ENCODE measurements around the gene CABCOCO1.

The CABCOCO1 gene

DNA sequence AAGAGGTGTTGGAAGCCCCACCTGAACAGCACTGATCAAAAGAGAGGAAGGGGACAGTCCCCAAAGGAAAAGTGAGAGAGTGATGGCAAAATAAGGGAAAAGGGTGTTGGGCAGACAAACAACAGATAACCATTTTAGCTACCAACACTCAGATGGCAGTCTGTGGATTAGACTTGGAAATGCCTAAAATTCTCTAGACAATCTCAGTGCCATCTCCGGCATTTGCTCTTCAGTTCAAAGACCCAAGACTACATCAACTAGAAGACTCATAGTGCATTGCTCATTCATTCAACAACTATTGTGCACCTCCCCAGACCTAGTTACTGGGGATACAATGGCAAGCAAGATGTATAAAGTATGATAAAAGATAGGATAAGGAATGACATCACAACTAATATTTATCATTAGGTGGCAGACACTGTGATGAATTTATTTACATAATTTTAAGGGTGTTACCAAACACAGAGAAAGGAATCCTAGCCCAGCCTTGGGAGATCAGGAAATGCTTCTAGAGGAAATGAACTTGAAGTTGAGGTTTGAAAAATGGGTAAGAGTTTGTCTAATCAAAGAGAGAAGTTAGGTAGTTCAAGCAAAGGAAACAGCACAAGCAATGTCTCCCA is 129.5 kb downstream of the CABCOCO1 start:
- no peaks in the 10 kb centered on the region for H3K9me3 ChIP-seq (ENCODE audit: insufficient read depth, low read depth, low read length)
- no peak overlapping the region for H3K4me3 ChIP-seq (ENCODE audit: low read length)
- H3K27me3 ChIP-seq (ENCODE audit: insufficient read depth, low read length), result no peaks in the 10 kb centered on the region
- H3K4me1 ChIP-seq (ENCODE audit: insufficient read depth, low read length), result no peaks in the 10 kb centered on the region
- H3K9ac ChIP-seq (ENCODE audit: low read depth, low read length), result no peak overlapping the region
- 100% methylated on average over 1 of the region's 1 CpG for WGBS
- no peak overlapping the region for H3K27ac ChIP-seq (ENCODE audit: low read depth, low read length)
- no peaks in the 10 kb centered on the region for H3K36me3 ChIP-seq (ENCODE audit: insufficient read depth, low read length)

DNA sequence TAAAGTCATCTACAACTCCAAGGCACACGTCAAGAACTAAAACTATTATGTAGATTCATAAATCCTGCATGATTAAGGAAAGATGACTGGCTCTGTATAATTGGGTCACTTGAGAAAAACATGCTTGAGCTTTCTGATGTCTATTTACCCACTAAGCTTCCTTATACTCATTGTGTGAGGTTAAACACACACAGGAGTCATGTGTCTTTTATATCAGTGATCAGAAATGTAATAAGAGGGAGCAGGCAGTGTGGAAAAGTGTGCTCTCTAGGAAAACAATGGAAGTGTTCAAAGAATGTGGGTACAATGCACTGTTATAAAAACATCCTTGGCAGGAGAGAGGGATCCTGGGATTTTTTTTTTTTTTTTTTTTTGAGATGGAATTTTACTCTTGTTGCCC is 130.2 kb downstream of the CABCOCO1 start:
- Histone ChIP-seq H3K4me1 (ENCODE audit: insufficient read depth, low read length) (no peaks in the 10 kb centered on the region), H3K27ac (ENCODE audit: low read depth, low read length) (no peak overlapping the region), H3K27me3 (ENCODE audit: insufficient read depth, low read length) (no peaks in the 10 kb centered on the region), H3K36me3 (ENCODE audit: insufficient read depth, low read length) (no peaks in the 10 kb centered on the region), H3K9me3 (ENCODE audit: insufficient read depth, low read depth, low read length) (no peaks in the 10 kb centered on the region), H3K9ac (ENCODE audit: low read depth, low read length) (no peak overlapping the region), H3K4me3 (ENCODE audit: low read length) (no peak overlapping the region)
- no CpG with 5 or more reads among the region's 1 CpG for WGBS

DNA sequence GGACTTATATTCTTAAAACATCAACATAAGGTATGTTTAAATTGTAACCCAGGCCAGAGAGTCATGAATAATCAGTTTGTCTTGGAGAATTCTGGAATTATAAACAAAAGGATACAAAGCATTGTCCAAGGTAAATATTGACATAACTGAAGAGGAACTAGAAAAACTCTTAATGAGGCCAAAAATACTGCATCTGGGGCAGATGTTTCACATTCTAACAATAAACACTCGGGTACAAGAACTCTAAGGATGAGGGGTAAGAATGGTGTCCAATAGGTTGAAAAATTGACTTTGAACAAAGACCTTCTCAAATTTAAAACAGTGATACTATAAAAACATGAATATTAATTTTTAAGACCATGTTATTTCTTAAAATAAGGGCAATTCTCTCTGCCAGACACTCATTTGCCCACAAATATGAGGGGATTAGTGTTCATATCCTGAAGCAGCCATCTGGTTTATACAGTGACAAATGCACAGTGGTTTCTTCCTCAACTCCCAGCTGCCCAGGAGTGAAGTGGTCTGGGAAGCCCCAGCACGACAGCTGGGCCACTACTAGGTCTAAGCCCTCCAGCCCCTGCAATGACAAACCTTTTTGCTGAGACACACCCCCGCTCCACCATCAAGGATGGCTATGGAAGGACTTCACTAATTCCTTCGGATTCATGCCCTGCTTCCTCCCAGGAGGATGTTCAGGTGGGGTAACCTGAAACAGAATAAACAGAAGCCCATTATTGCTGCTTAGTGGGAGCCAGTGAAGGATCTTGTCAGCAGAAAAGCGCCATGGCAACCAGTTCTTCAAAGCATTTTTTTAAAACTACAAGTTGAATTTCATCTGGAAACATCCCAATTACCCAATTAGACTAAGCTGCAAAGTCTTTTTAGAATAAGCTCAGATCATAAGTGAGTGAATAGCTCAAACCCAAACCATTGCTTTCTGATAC is 131.3 kb downstream of the CABCOCO1 start:
- no peak overlapping the region for H3K4me3 ChIP-seq (ENCODE audit: low read length)
- WGBS, result 92% methylated on average over 4 of the region's 5 CpGs
- H3K9me3 ChIP-seq (ENCODE audit: insufficient read depth, low read depth, low read length), result no peaks in the 10 kb centered on the region
- no peaks in the 10 kb centered on the region for H3K4me1 ChIP-seq (ENCODE audit: insufficient read depth, low read length)
- H3K36me3 ChIP-seq (ENCODE audit: insufficient read depth, low read length), result no peaks in the 10 kb centered on the region
- no peak overlapping the region for H3K9ac ChIP-seq (ENCODE audit: low read depth, low read length)
- H3K27ac ChIP-seq (ENCODE audit: low read depth, low read length), result no peak overlapping the region
- no peaks in the 10 kb centered on the region for H3K27me3 ChIP-seq (ENCODE audit: insufficient read depth, low read length)

DNA sequence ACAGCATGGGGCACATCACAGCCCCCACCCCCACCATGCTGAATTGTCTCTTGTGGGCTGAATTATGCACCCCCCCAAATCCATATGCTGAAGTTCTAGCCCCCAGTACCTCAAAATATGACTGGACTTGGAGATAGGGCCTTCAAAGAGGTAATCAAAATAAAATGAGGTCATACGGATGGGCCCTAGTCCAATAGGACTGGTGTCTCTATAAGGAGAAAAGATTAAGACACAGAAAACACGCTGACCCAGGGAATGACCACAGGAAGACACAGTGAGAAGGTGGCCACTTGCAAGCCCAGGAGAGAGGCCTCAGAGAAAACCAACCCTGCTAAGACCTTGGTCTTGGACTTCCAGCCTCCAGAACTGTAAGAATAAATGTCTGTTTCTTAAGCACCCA is 132.4 kb downstream of the CABCOCO1 start:
- no peak overlapping the region for H3K4me3 ChIP-seq (ENCODE audit: low read length)
- no peaks in the 10 kb centered on the region for H3K4me1 ChIP-seq (ENCODE audit: insufficient read depth, low read length)
- H3K27me3 ChIP-seq (ENCODE audit: insufficient read depth, low read length), result no peaks in the 10 kb centered on the region
- 95% methylated on average over 2 of the region's 2 CpGs for WGBS
- no peaks in the 10 kb centered on the region for H3K36me3 ChIP-seq (ENCODE audit: insufficient read depth, low read length)
- no peaks in the 10 kb centered on the region for H3K9me3 ChIP-seq (ENCODE audit: insufficient read depth, low read depth, low read length)
- no peak overlapping the region for H3K9ac ChIP-seq (ENCODE audit: low read depth, low read length)
- no peak overlapping the region for H3K27ac ChIP-seq (ENCODE audit: low read depth, low read length)

DNA sequence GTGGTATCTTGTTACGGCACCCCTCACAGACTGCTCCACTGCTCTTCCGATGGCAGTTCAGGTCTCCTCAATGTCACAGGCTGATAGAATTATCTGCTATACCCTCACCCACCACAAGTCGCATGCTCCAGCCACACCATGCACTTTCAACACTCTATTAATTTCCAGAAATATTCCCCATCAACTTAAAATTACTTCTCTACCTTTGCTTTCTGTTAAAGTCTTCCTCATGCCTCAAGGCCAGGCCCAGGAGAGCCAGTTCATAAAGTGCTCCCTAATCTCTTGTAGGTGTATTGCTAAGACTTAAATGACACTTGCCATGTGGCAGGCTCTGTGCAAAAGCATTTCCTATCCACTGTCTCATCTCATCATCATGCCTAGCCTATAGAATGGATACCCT is 132.8 kb downstream of the CABCOCO1 start:
- no peaks in the 10 kb centered on the region for H3K9me3 ChIP-seq (ENCODE audit: insufficient read depth, low read depth, low read length)
- H3K4me1 ChIP-seq (ENCODE audit: insufficient read depth, low read length), result no peaks in the 10 kb centered on the region
- 68% methylated on average over 3 of the region's 3 CpGs for WGBS
- H3K9ac ChIP-seq (ENCODE audit: low read depth, low read length), result no peak overlapping the region
- H3K27ac ChIP-seq (ENCODE audit: low read depth, low read length), result no peak overlapping the region
- H3K4me3 ChIP-seq (ENCODE audit: low read length), result no peak overlapping the region
- no peaks in the 10 kb centered on the region for H3K36me3 ChIP-seq (ENCODE audit: insufficient read depth, low read length)
- H3K27me3 ChIP-seq (ENCODE audit: insufficient read depth, low read length), result no peaks in the 10 kb centered on the region

DNA sequence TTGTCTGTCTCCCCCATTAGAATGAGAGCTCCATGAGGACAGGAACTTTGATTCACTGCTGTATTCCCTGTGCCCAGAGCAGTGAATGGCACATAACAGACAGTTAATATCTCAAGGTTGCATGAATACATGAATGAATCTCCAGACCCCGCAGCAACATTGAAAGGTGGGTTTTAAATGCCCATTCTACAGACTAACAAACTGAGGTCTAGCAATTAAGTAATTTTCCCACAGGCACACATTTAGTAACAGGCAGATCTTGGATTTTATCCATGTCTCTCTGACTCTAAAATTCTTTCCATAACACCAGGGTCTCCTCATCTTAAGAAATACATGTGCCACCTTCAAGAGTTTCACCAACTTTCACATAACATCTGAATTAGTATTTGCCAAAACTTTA is 134.1 kb downstream of the CABCOCO1 start:
- Histone ChIP-seq H3K4me1 (ENCODE audit: insufficient read depth, low read length) (no peaks in the 10 kb centered on the region), H3K27me3 (ENCODE audit: insufficient read depth, low read length) (no peaks in the 10 kb centered on the region), H3K27ac (ENCODE audit: low read depth, low read length) (no peak overlapping the region), H3K9me3 (ENCODE audit: insufficient read depth, low read depth, low read length) (no peaks in the 10 kb centered on the region), H3K4me3 (ENCODE audit: low read length) (no peak overlapping the region), H3K36me3 (ENCODE audit: insufficient read depth, low read length) (no peaks in the 10 kb centered on the region), H3K9ac (ENCODE audit: low read depth, low read length) (no peak overlapping the region)
- 100% methylated on average over 1 of the region's 1 CpG for WGBS

DNA sequence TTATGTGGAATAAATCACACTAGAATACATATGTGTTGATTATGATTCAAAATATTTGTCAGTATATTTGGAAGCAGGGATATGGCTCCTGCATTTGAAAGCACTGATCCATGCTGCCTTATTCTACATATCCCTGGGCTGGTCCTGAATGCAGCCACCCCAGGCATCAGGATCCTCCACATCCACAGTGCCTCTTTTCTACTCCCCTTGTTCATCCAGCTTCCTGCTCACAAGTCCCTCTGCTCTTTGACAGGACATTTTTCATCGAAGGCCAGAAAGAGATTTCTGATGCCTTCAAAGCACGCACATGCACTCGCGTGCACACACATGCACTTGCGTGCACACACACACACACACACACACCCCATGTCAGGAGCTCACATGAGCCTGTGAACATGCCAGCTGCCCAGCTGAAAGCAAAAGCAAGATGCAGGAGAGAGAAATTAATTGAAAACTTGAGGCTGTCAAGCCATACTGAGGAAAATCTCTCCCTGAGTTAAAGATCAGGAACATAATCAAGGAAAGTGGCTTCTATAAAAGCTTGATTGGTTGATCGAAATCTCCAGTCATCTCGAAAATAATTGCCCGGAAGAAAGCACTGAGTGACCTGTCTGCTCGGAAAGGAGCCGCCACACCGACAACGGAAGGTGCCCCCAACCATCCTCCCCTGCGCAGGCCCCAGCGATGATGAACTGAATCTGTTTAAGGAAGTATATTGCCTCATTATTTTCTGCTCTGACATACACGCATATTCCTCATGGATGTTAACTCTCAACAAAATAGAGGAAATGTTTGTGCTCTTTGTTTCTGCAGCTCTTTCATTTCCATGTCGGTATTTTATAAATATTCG is 134.8 kb downstream of the CABCOCO1 start:
- no peaks in the 10 kb centered on the region for H3K27me3 ChIP-seq (ENCODE audit: insufficient read depth, low read length)
- no peaks in the 10 kb centered on the region for H3K9me3 ChIP-seq (ENCODE audit: insufficient read depth, low read depth, low read length)
- H3K4me1 ChIP-seq (ENCODE audit: insufficient read depth, low read length), result no peaks in the 10 kb centered on the region
- H3K27ac ChIP-seq (ENCODE audit: low read depth, low read length), result no peak overlapping the region
- 93% methylated on average over 17 of the region's 17 CpGs for WGBS
- H3K9ac ChIP-seq (ENCODE audit: low read depth, low read length), result no peak overlapping the region
- no peak overlapping the region for H3K4me3 ChIP-seq (ENCODE audit: low read length)
- H3K36me3 ChIP-seq (ENCODE audit: insufficient read depth, low read length), result no peaks in the 10 kb centered on the region

DNA sequence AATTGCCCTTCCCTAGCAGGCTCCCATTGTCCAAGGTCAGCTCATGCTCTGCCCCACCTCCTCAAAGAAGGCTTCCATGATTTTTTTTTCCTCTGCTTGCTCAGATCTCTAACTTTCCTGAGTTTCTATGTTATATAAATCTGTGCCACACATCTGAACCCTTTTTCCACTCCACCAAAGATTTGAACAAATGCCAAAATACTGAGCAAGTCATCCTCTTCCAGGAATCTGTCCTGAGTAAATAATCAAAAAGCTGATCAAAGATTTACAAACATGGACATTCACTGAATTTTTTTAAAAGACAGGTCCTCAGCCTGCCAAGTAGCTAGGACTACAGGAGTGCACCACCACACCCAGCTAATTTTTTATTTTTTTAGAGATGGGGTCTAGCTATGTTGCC is 136.0 kb downstream of the CABCOCO1 start:
- Histone ChIP-seq H3K9me3 (ENCODE audit: insufficient read depth, low read depth, low read length) (no peaks in the 10 kb centered on the region), H3K4me1 (ENCODE audit: insufficient read depth, low read length) (no peaks in the 10 kb centered on the region), H3K27ac (ENCODE audit: low read depth, low read length) (no peak overlapping the region), H3K36me3 (ENCODE audit: insufficient read depth, low read length) (no peaks in the 10 kb centered on the region), H3K27me3 (ENCODE audit: insufficient read depth, low read length) (no peaks in the 10 kb centered on the region), H3K9ac (ENCODE audit: low read depth, low read length) (no peak overlapping the region), H3K4me3 (ENCODE audit: low read length) (no peak overlapping the region)

DNA sequence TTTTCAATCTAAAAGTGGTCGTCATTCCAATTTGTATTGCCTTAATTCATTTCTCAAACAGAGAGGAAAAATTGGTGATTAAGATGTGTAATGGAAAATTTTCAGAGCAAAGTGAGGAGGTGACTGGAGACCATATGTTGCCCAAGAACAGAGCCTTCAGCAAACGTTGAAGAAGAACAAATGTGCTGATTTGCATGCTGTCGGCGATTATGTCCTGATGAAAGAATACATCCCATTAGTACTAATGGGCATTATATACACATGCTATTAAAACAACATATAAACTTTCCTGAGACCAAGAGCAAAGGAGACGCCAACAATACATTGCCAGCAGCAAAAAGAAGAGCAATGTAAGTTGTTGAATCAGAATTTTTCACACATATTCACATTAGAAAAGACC is 138.8 kb downstream of the CABCOCO1 start:
- Histone ChIP-seq H3K27ac (ENCODE audit: low read depth, low read length) (no peak overlapping the region), H3K4me1 (ENCODE audit: insufficient read depth, low read length) (no peaks in the 10 kb centered on the region), H3K9me3 (ENCODE audit: insufficient read depth, low read depth, low read length) (no peaks in the 10 kb centered on the region), H3K4me3 (ENCODE audit: low read length) (no peak overlapping the region), H3K9ac (ENCODE audit: low read depth, low read length) (no peak overlapping the region), H3K36me3 (ENCODE audit: insufficient read depth, low read length) (no peaks in the 10 kb centered on the region), H3K27me3 (ENCODE audit: insufficient read depth, low read length) (no peaks in the 10 kb centered on the region)
- 97% methylated on average over 5 of the region's 5 CpGs for WGBS

DNA sequence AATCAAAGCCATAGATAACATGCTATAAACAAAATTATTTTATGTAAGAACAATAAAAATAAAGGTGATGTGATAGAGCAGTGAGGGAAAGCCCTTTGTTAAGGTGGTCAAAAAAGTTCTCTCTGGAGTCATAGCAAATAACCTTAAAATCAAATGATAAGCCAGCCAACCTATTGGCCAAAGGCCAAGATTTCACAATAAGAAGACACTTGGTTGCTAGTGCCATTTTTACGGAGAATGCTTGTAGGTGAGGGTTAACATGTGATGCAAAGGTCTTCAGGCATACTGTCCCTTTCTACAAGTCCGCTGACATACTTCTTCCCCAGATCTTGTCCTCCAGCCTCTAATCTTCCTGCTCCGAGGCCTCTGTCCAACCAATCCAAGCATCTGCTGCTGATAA is 140.5 kb downstream of the CABCOCO1 start:
- Histone ChIP-seq H3K9me3 (ENCODE audit: insufficient read depth, low read depth, low read length) (no peaks in the 10 kb centered on the region), H3K9ac (ENCODE audit: low read depth, low read length) (no peak overlapping the region), H3K27me3 (ENCODE audit: insufficient read depth, low read length) (no peaks in the 10 kb centered on the region), H3K27ac (ENCODE audit: low read depth, low read length) (no peak overlapping the region), H3K36me3 (ENCODE audit: insufficient read depth, low read length) (no peaks in the 10 kb centered on the region), H3K4me1 (ENCODE audit: insufficient read depth, low read length) (no peaks in the 10 kb centered on the region), H3K4me3 (ENCODE audit: low read length) (no peak overlapping the region)
- 97% methylated on average over 3 of the region's 3 CpGs for WGBS

DNA sequence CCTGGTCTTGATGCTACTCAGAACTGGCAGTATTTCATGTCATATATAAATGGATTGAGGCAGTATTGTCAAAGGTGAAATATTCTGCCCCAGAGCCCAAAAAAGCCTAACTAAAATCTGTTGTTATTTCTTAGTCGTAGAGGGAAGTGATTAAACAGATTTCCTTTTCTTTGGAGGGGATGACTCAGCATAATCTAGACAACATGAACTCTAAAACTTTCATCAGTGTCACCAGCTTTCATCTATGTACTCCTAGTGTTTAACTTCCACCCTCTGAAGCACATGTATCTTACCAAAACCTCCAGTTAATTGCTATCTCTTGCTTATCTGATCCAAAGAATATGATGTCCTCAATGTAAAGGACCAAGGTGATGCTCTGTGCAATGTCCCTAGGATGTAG is 141.7 kb downstream of the CABCOCO1 start:
- no peak overlapping the region for H3K27ac ChIP-seq (ENCODE audit: low read depth, low read length)
- 100% methylated on average over 1 of the region's 1 CpG for WGBS
- no peaks in the 10 kb centered on the region for H3K27me3 ChIP-seq (ENCODE audit: insufficient read depth, low read length)
- H3K4me1 ChIP-seq (ENCODE audit: insufficient read depth, low read length), result no peaks in the 10 kb centered on the region
- H3K36me3 ChIP-seq (ENCODE audit: insufficient read depth, low read length), result no peaks in the 10 kb centered on the region
- H3K9ac ChIP-seq (ENCODE audit: low read depth, low read length), result no peak overlapping the region
- no peaks in the 10 kb centered on the region for H3K9me3 ChIP-seq (ENCODE audit: insufficient read depth, low read depth, low read length)
- H3K4me3 ChIP-seq (ENCODE audit: low read length), result no peak overlapping the region

All from HUES64 (cell line).